Osteocyte (in vitro differentiated cells): Measurements from ENCODE around the gene ZNF138. TPM values are rescaled to one million over a fixed set of nuclear protein-coding genes. Genes with fewer than 3 reads are reported as not detected.

Experiments
- DNase-seq: peaks from one replicate; pipeline ENCODE4 v3.0.0; 2021; ENCODE audit warnings: mixed read lengths; ENCODE audit not compliant: unreplicated experiment; ENCODE audit errors: extremely low spot score
- H3K27ac Mint-ChIP-seq: one replicate; pipeline ENCODE4 v1.8.0; 2021; ENCODE audit warnings: mild to moderate bottlenecking, mixed read lengths; ENCODE audit not compliant: unreplicated experiment
- H3K27me3 Mint-ChIP-seq: one replicate; pipeline ENCODE4 v1.8.0; 2021; ENCODE audit warnings: mixed read lengths; ENCODE audit not compliant: unreplicated experiment
- H3K36me3 Mint-ChIP-seq: one replicate; pipeline ENCODE4 v1.8.0; 2021; ENCODE audit warnings: mixed read lengths; ENCODE audit not compliant: unreplicated experiment
- H3K4me1 Mint-ChIP-seq: one replicate; pipeline ENCODE4 v1.8.0; 2021; ENCODE audit warnings: mixed read lengths; ENCODE audit not compliant: unreplicated experiment
- H3K4me3 Mint-ChIP-seq: one replicate; pipeline ENCODE4 v1.8.0; 2021; ENCODE audit warnings: mild to moderate bottlenecking, moderate library complexity, mixed read lengths; ENCODE audit not compliant: unreplicated experiment
- H3K9me3 Mint-ChIP-seq: one replicate; pipeline ENCODE4 v1.8.0; 2021; ENCODE audit warnings: mixed read lengths; ENCODE audit not compliant: unreplicated experiment
- long read RNA-seq: library from polyadenylated mRNA; unstranded; transcript quantifications from one replicate; pipeline ENCODE4 v2.0.0, GENCODE V29; 2021
- total RNA-seq: library from RNA; stranded (reverse); gene quantifications from 2 replicates; pipeline ENCODE4 v1.2.1, GENCODE V29; 2021
- TF ChIP-seq, protein P1 (sequence below): fragments of 200-600 bp; sonication (generic); IDR thresholded peaks from 2 replicates; pipeline ENCODE4 v1.5.0; 2021; ENCODE audit warnings: antibody characterized with exemption, mild to moderate bottlenecking, moderate library complexity

Gene ZNF138
- 2.7 and 4.0 TPM in 2 replicates for total RNA-seq
- long read RNA-seq, partial matches to known transcripts = 1 of 25 reads
- long read RNA-seq, other reads (novel, unspliced or antisense) = 12 of 25 reads

DNA sequence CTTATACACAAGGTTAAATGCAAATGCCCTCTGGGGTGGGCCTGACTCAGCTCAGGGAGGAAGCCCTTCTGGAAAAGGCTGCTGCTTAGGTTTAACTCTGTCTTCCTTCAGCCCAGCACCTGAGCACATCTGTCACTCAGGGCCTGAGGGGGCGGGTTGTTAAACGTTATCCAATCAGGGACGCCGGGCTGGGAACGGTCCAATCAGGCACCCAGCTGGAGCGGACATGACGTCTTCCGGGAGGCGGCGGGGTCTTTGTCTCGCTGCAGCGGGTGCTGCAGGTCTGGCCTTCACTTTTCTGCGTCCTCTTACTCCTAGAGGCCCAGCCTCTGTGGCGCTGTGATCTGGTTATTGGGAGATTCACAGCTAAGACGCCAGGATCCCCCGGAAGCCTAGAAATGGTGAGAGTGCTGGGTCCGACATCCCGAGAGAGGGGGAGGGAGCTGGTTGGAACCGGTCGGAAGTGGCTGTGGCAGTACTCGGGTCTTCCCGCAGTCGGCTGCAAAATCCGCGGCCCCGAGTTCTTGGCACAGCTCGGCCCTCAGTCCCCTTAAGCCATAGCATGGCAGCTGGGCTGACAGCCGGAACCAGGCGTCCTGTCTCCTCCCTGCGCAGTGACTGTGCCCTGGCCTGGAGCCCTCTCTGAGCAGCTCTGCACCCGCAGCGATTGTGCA lies at the start of gene ZNF138:
ZNF138 (plus strand) TSS at position 258 of the 674 bp plus-strand sequence; CDS start at position 399, 141 bp downstream.
- Mint-ChIP-seq H3K4me1 (peaks cover 19% of the 10 kb centered on the region), H3K4me3 (peak within 1 kb of the TSS; percentile 99), H3K27ac (peak within 1 kb of the TSS; percentile 100), H3K36me3 (peaks cover 7% of the 10 kb centered on the region), H3K9me3 (no peaks in the 10 kb centered on the region), H3K27me3 (peaks cover 3% of the 10 kb centered on the region)
- DNase-seq = peak; percentile 97
- TF ChIP-seq, protein P1, sequence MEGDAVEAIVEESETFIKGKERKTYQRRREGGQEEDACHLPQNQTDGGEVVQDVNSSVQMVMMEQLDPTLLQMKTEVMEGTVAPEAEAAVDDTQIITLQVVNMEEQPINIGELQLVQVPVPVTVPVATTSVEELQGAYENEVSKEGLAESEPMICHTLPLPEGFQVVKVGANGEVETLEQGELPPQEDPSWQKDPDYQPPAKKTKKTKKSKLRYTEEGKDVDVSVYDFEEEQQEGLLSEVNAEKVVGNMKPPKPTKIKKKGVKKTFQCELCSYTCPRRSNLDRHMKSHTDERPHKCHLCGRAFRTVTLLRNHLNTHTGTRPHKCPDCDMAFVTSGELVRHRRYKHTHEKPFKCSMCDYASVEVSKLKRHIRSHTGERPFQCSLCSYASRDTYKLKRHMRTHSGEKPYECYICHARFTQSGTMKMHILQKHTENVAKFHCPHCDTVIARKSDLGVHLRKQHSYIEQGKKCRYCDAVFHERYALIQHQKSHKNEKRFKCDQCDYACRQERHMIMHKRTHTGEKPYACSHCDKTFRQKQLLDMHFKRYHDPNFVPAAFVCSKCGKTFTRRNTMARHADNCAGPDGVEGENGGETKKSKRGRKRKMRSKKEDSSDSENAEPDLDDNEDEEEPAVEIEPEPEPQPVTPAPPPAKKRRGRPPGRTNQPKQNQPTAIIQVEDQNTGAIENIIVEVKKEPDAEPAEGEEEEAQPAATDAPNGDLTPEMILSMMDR = no peak

DNA sequence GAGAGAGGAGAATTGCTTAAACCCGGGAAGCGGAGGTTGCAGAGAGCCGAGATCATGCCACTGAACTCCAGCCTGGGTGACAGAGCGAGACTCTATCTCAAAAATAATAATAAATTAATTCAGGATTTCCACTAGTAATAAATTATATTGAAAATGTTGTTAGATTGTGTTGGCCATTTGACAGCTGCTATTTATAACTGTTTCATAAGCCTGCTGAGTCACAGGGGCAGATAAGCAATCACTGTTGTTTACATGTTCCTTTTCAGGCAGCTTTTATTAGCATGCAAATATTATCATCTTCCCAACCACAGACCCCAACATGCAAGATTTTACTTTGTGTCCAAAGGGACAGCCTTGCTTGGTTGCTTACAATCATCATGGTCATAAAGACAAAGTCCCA lies 49.5 kb upstream of the ZNF138 start:
- Mint-ChIP-seq H3K27ac (no peak overlapping the region), H3K27me3 (no peaks in the 10 kb centered on the region), H3K9me3 (peaks cover 15% of the 10 kb centered on the region), H3K4me1 (no peaks in the 10 kb centered on the region), H3K4me3 (no peak overlapping the region), H3K36me3 (no peaks in the 10 kb centered on the region)
- DNase-seq = no peak
- TF ChIP-seq, protein P1 = no peak

DNA sequence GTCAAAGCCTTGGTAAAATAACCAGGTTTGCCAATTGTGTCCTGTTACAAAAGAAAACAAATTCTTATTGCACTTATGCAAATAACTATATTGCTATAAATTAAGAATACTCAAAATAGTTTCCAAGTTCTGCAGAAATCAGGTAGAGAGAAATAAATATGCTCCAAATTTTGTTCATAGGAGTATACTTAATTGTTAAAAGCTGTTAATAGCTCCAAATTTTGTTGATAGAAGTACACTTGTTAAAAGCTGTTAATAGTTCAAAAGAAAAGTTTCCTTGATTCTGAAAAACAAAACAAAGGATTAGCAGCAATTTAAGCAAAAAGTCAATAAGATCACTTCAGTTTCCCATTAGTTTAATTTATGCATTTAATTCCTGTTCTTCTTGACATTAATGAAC lies 46.4 kb upstream of the ZNF138 start:
- Mint-ChIP-seq H3K9me3 (peaks cover 15% of the 10 kb centered on the region), H3K4me3 (no peak overlapping the region), H3K27ac (no peak overlapping the region)

DNA sequence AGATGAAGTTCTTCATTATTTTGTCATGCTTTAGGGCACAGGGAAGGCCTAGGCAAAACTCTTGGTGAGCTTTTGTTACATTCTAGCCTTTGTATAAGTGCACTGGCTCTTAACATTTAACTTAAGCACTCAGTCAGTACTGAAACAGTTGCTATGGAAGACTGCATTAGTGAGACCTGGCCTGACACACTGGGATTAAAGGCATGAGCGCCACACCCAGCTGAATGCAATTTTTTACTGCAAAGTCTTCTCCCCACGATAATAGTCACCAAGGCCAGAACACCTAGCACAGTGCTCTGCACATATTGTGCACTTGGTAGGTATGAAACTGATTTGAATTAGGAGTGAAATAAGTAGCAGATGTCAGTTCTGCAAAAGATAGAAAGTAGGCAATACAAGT lies 41.2 kb upstream of the ZNF138 start:
- Mint-ChIP-seq H3K4me3 (no peak overlapping the region), H3K27ac (no peak overlapping the region), H3K27me3 (no peaks in the 10 kb centered on the region), H3K4me1 (no peaks in the 10 kb centered on the region), H3K9me3 (peaks cover 8% of the 10 kb centered on the region), H3K36me3 (no peaks in the 10 kb centered on the region)
- DNase-seq = no peak
- TF ChIP-seq, protein P1 = no peak

More for the DNA sequence above, 46.4 kb upstream of the ZNF138 start:
- H3K27me3 Mint-ChIP-seq = no peaks in the 10 kb centered on the region
- DNase-seq = no peak
- TF ChIP-seq, protein P1 = no peak
- H3K4me1 Mint-ChIP-seq = no peaks in the 10 kb centered on the region
- no peaks in the 10 kb centered on the region for H3K36me3 Mint-ChIP-seq

DNA sequence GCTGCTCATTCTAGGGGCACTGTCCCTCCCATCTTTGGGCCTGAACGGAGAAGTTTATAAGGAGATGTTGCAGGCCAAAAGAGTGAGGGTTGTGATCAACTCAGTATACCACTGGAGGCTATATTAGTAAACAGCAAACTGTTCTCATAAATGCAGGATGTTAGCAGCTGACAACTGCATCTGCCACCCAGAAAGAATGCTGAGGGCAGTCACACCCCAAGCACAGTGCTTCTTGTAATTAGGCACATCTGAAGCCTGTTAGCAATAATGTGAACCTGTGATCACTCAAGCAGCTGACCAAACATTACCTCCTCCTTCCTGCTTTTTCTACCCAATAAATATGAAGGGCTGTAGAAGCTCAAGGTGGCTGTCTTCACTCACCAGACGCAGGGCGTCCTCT lies 38.4 kb upstream of the ZNF138 start:
- no peaks in the 10 kb centered on the region for H3K36me3 Mint-ChIP-seq

More for the DNA sequence above, 38.4 kb upstream of the ZNF138 start:
- no peaks in the 10 kb centered on the region for H3K27me3 Mint-ChIP-seq
- H3K27ac Mint-ChIP-seq = no peak overlapping the region
- DNase-seq = no peak
- TF ChIP-seq, protein P1 = no peak
- peaks cover 8% of the 10 kb centered on the region for H3K9me3 Mint-ChIP-seq
- H3K4me3 Mint-ChIP-seq = no peak overlapping the region
- no peaks in the 10 kb centered on the region for H3K4me1 Mint-ChIP-seq
